Right ventricle myocardium superior (tissue), 1 donor: ENCODE data around the gene VKORC1. TPM values are rescaled to one million over a fixed set of nuclear protein-coding genes. Genes with fewer than 3 reads are reported as not detected.

ENCODE experiments used
- ATAC-seq: fragments of 200-7000 bp; cut with Tn5 transposase; one replicate; pipeline ENCODE4 v1.9.1; 2020; ENCODE audit warnings: mild to moderate bottlenecking; ENCODE audit not compliant: poor library complexity
- DNase-seq: peaks from one replicate; pipeline ENCODE4 v3.0.0-alpha.2; 2020
- intact Hi-C: fragments of 100-400 bp; cut with DNase I; formaldehyde crosslinking; loops from one replicate; pipeline ENCODE4 v1.11.2; 2022
- total RNA-seq: library from RNA; stranded (reverse); fragmentation: NEBNext Ultra II Directional; extraction: Animal tissue kit (Norgen Biotek cat#: 25700); gene quantifications from one replicate; pipeline ENCODE4 v1.2.1, GENCODE V29; 2021
- donor health status: DM: no; HTN: yes; CAD: no; lungs with severe emphysema.

The VKORC1 gene
- total RNA-seq, 1 donor from 2014 or later, result 40.0 TPM

- intact Hi-C loops, result no loop called here
- DNase-seq (no peak), ATAC-seq (no peak)
Measured at GRCh38 chr16:31043898-31044481, 50.6 kb downstream of the VKORC1 start.

DNA sequence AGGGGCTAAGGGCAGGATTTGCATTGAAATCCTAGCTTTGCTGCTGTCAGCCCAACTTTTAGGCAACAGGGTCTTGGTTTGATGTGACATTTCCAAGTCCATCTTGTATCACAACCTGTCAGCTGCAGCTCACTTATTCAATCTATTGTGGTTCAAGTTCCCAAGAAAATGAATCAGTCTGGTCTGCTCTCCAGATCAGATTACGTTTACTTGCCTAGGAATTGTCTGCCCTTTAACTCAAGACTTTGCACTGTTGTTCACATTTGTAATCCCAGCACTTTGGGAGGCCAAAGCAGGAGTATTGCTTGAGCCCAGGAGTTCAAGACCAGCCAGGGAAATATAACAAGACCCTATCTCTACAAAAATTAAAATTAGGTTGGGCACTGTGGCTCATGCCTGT lies 51.2 kb downstream of the VKORC1 start:
- ATAC-seq (no peak), DNase-seq (no peak)
- intact Hi-C loops, result no loop called here

DNA sequence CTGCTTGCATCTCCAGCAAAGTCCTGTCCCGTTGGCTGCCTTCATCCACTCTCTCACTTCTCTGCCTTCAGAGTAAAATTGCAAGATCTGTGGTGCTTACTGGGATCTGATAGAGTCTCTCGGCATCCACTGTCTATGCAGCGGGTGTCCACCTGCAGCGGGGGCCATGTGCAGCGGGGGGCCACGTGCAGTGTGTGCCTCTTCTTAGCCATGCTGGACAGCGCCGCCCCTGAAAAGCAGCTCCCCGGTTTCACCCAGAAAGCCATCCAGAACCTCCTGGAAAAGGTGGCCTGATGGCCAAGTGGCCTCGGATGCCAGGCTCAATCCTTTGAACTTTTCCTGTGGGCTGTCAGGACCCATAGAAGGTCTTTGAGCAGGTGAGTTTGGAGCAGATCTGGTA lies 51.7 kb downstream of the VKORC1 start:
- no peak for ATAC-seq
- intact Hi-C loops, result no loop called here
- DNase-seq, result no peak

Other genes with a start within 250 kb of the VKORC1 start
- gene BCL7C, start 200.7 kb downstream of the VKORC1 start, total RNA-seq, result 28.8 TPM
- gene CTF1, start 198.2 kb downstream of the VKORC1 start, total RNA-seq, result 6.5 TPM
- gene FBXL19, start 171.2 kb downstream of the VKORC1 start, total RNA-seq, result 4.7 TPM
- 9.5 TPM for gene ORAI3, start 145.7 kb downstream of the VKORC1 start, total RNA-seq
- 6.9 TPM for gene SETD1A, start 137.0 kb downstream of the VKORC1 start, total RNA-seq
- 6.7 TPM for gene HSD3B7, start 109.6 kb downstream of the VKORC1 start, total RNA-seq
- 0.48 TPM for gene STX1B, start 84.2 kb downstream of the VKORC1 start, total RNA-seq
- 39.5 TPM for gene STX4, start 61.2 kb downstream of the VKORC1 start, total RNA-seq
- gene ZNF668, start 20.6 kb downstream of the VKORC1 start, total RNA-seq, result 4.4 TPM
- gene ZNF646, start 20.4 kb downstream of the VKORC1 start, total RNA-seq, result 8.3 TPM
- 0.81 TPM for gene PRSS53, start 5.9 kb downstream of the VKORC1 start, total RNA-seq
- 84.3 TPM for gene BCKDK, start 13.6 kb upstream of the VKORC1 start, total RNA-seq
- 60.3 TPM for gene KAT8, start 22.9 kb upstream of the VKORC1 start, total RNA-seq
- gene PRSS8, start 40.9 kb upstream of the VKORC1 start, total RNA-seq, result not detected
- 2.2 TPM for gene PRSS36, start 55.3 kb upstream of the VKORC1 start, total RNA-seq
- gene FUS, start 85.3 kb upstream of the VKORC1 start, total RNA-seq, result 79.3 TPM
- 8.2 TPM for gene PYCARD, start 108.0 kb upstream of the VKORC1 start, total RNA-seq
- 0.70 TPM for gene TRIM72, start 119.3 kb upstream of the VKORC1 start, total RNA-seq
- not detected for gene PYDC1, start 122.3 kb upstream of the VKORC1 start, total RNA-seq
- gene ITGAM, start 165.2 kb upstream of the VKORC1 start, total RNA-seq, result 8.6 TPM